ENCODE results near the gene GLIS1. TPM values are rescaled to one million over a fixed set of nuclear protein-coding genes. Genes with fewer than 3 reads are reported as not detected.

Gene GLIS1
- total RNA-seq, 1 experiment from 2014 or later = 0.28 TPM

DNA sequence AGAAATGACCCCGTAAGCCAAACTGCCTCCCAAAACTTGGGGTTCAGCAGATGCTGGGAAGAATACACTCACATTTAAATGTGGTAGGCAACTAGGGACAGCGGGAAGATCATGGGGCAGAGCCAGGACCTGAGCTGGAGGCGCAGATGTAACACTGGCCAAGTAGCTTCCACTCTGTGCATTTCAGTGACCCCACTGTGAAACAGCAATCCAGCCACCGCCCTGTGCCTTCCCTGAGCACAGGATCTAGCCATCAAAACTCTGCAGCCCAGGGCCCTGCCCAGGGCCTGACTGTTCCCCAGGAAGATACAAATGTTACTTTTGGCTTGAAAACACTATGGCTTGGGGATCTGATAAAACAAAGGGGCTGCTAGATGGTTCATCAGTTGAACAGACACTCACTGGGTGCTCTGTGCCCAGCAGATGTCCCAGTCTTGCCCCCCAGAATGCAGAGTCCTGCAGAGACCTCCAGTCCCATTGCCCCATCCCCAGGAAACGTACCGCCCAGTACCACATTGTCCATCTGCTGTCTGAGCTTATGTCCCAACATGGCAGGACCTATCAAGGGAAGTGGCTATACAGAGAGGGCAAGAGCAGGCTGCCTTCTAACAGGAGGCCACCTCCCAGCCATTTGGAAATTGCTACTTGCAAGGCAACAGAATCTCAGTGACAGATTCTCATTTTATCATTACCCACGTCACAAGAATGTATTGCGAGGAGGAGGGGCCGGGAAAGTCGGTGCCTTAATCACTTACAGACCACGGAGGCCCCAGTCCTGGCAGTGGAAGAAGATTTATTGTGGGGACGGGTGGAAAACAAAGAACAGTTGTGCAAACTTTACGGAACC, 155.7 kb downstream of the GLIS1 start:
- Mint-ChIP-seq H3K4me1 (peaks cover 14 to 25% of the 10 kb centered on the region in 2 experiments), H3K27ac (no peak overlapping the region; a peak in 1 of 7 replicates), H3K27me3 (ENCODE audit: low read depth) (peaks cover 9% of the 10 kb centered on the region), H3K9me3 (no peaks in the 10 kb centered on the region), H3K36me3 (ENCODE audit: insufficient read depth in 1 of 3, low read depth in 3 of 3) (no peaks in the 10 kb centered on the region), H3K4me3 (no peak overlapping the region)
- Histone ChIP-seq H4K91ac (ENCODE audit: insufficient read length, low read depth, low read length) (no peak overlapping the region), H3K4me2 (ENCODE audit: insufficient read depth, insufficient read length, low read length) (no peak overlapping the region), H3K27me3 (ENCODE audit: insufficient read depth, low read length) (no peaks in the 10 kb centered on the region), H3K18ac (ENCODE audit: insufficient read length, low read depth, low read length) (no peak overlapping the region), H3K9ac (ENCODE audit: extremely low read depth, insufficient read length, low read length) (no peak overlapping the region), H4K5ac (ENCODE audit: insufficient read length, low read depth, low read length) (no peak overlapping the region), H3K79me2 (ENCODE audit: insufficient read depth, low read length) (no peaks in the 10 kb centered on the region), H3K4me1 (ENCODE audit: insufficient read depth, low read length) (no peaks in the 10 kb centered on the region), H3K56ac (ENCODE audit: insufficient read length, low read depth, low read length) (no peak overlapping the region), H2BK120ac (ENCODE audit: low read depth, low read length, poor library complexity, severe bottlenecking) (no peak overlapping the region), H3K23ac (ENCODE audit: insufficient read length, low read depth, low read length) (no peak overlapping the region), H3K23me2 (ENCODE audit: insufficient read length, low read depth, low read length, poor library complexity, severe bottlenecking) (no peaks in the 10 kb centered on the region), H3T11ph (ENCODE audit: low read length) (no peak overlapping the region), H2BK15ac (ENCODE audit: low read depth, low read length) (no peak overlapping the region), H3K4ac (ENCODE audit: low read depth, low read length) (no peak overlapping the region), H4K20me1 (ENCODE audit: control insufficient read depth, insufficient read depth, insufficient read length) (no peaks in the 10 kb centered on the region), H2BK5ac (ENCODE audit: insufficient read length, low read length) (no peak overlapping the region), H2AFZ (ENCODE audit: low read length) (no peak overlapping the region), H3K14ac (ENCODE audit: insufficient read depth, low read length) (no peak overlapping the region; the same call in 1 of the 2 replicates), H3K27ac (ENCODE audit: insufficient read length, low read depth, low read length) (no peak overlapping the region), H3K79me1 (ENCODE audit: insufficient read depth, low read depth, low read length, poor library complexity, severe bottlenecking) (no peaks in the 10 kb centered on the region), H2BK12ac (ENCODE audit: insufficient read length, low read depth, low read length) (no peak overlapping the region), H2BK20ac (ENCODE audit: low read depth, low read length, poor library complexity, severe bottlenecking) (no peak overlapping the region), H3K9me3 (ENCODE audit: control insufficient read depth, low read depth, low read length) (no peaks in the 10 kb centered on the region), H4K8ac (replicated peaks; ENCODE audit: insufficient read length, low read depth, low read length) (no peak overlapping the region), H2AK5ac (ENCODE audit: insufficient read length, low read length) (no peak overlapping the region)
- TF ChIP-seq, protein P1, sequence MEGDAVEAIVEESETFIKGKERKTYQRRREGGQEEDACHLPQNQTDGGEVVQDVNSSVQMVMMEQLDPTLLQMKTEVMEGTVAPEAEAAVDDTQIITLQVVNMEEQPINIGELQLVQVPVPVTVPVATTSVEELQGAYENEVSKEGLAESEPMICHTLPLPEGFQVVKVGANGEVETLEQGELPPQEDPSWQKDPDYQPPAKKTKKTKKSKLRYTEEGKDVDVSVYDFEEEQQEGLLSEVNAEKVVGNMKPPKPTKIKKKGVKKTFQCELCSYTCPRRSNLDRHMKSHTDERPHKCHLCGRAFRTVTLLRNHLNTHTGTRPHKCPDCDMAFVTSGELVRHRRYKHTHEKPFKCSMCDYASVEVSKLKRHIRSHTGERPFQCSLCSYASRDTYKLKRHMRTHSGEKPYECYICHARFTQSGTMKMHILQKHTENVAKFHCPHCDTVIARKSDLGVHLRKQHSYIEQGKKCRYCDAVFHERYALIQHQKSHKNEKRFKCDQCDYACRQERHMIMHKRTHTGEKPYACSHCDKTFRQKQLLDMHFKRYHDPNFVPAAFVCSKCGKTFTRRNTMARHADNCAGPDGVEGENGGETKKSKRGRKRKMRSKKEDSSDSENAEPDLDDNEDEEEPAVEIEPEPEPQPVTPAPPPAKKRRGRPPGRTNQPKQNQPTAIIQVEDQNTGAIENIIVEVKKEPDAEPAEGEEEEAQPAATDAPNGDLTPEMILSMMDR (conservative IDR thresholded peaks at IDR 0.05) = no peak
- no peak for DNase-seq
- WGBS (ENCODE audit: extremely low coverage, insufficient read length, low lambda C conversion rate) = no CpG with 5 or more reads among the region's 13 CpGs
